Ectodermal cell (in vitro differentiated cells): ENCODE data around the gene PARD6G.

ENCODE experiments used
- H3K27ac ChIP-seq: 2 replicates; pipeline ENCODE4 v1.7.0; 2013; ENCODE audit warnings: mild to moderate bottlenecking, low read depth, low read length; ENCODE audit not compliant: insufficient read depth, poor library complexity, severe bottlenecking
- H3K27me3 ChIP-seq: 2 replicates; pipeline ENCODE4 v1.7.0; 2013; ENCODE audit warnings: mild to moderate bottlenecking, low read length; ENCODE audit not compliant: insufficient read depth, control insufficient read depth, poor library complexity, severe bottlenecking
- H3K36me3 ChIP-seq: one replicate; pipeline ENCODE4 v1.7.0; 2013; ENCODE audit warnings: low read length; ENCODE audit not compliant: control insufficient read depth, insufficient read depth
- H3K4me1 ChIP-seq: one replicate; pipeline ENCODE4 v1.7.0; 2013; ENCODE audit warnings: low read length; ENCODE audit not compliant: control insufficient read depth, insufficient read depth
- H3K4me3 ChIP-seq: 2 replicates; pipeline ENCODE4 v1.7.0; 2013; ENCODE audit warnings: low read depth, low read length, control low read depth; ENCODE audit not compliant: insufficient read depth
- H3K9me3 ChIP-seq: 2 replicates; pipeline ENCODE4 v1.7.0; 2013; ENCODE audit warnings: mild to moderate bottlenecking, low read length, moderate library complexity; ENCODE audit not compliant: control insufficient read depth
- WGBS, 2 experiments: methylation state at CpG; one replicate each; pipeline ENCODE4 v1.1.7; 2013; ENCODE audit warnings: missing lambda C conversion rate in 2 of 2; 5-methylcytosine and 5-hydroxymethylcytosine counted together

PARD6G gene

GRCh38 chr18:80132180-80132812, 115.0 kb downstream of the PARD6G start:
- Histone ChIP-seq H3K27me3 (no peaks in the 10 kb centered on the region), H3K36me3 (peaks cover 17% of the 10 kb centered on the region), H3K27ac (no peak overlapping the region), H3K4me1 (peaks cover 5% of the 10 kb centered on the region), H3K9me3 (no peaks in the 10 kb centered on the region), H3K4me3 (no peak overlapping the region)
- 89 to 92% methylated on average over 3 of the region's 3 CpGs for WGBS, 2 experiments

GRCh38 chr18:80130555-80130954, 116.8 kb downstream of the PARD6G start:
- no peak overlapping the region for H3K4me3 ChIP-seq
- H3K4me1 ChIP-seq = peaks cover 5% of the 10 kb centered on the region
- H3K36me3 ChIP-seq = peaks cover 4% of the 10 kb centered on the region
- H3K9me3 ChIP-seq = no peaks in the 10 kb centered on the region
- H3K27ac ChIP-seq = no peak overlapping the region
- H3K27me3 ChIP-seq = no peaks in the 10 kb centered on the region
- 89 to 92% methylated on average over 1 to 2 of the region's 5 CpGs for WGBS, 2 experiments

- peaks cover 5% of the 10 kb centered on the region for H3K4me1 ChIP-seq
- H3K4me3 ChIP-seq = no peak overlapping the region
- no peak overlapping the region for H3K27ac ChIP-seq
- WGBS, 2 experiments = 90% methylated on average over 7 of the region's 7 CpGs
- peaks cover 4% of the 10 kb centered on the region for H3K36me3 ChIP-seq
- H3K27me3 ChIP-seq = no peaks in the 10 kb centered on the region
- no peaks in the 10 kb centered on the region for H3K9me3 ChIP-seq
Observed at GRCh38 chr18:80129672-80130367, 117.5 kb downstream of the PARD6G start.

- Histone ChIP-seq H3K4me3 (no peak overlapping the region), H3K27me3 (no peaks in the 10 kb centered on the region), H3K36me3 (no peaks in the 10 kb centered on the region), H3K9me3 (no peaks in the 10 kb centered on the region), H3K27ac (no peak overlapping the region), H3K4me1 (peaks cover 5% of the 10 kb centered on the region)
- 88 to 95% methylated on average over 1 of the region's 1 CpG for WGBS, 2 experiments
Observed at GRCh38 chr18:80127635-80128034, 119.7 kb downstream of the PARD6G start.

GRCh38 chr18:80126797-80127196, 120.5 kb downstream of the PARD6G start:
- H3K36me3 ChIP-seq = no peaks in the 10 kb centered on the region
- no peak overlapping the region for H3K4me3 ChIP-seq
- H3K27ac ChIP-seq = no peak overlapping the region
- 95 to 97% methylated on average over 8 of the region's 9 CpGs for WGBS, 2 experiments
- no peaks in the 10 kb centered on the region for H3K9me3 ChIP-seq
- H3K27me3 ChIP-seq = no peaks in the 10 kb centered on the region
- peaks cover 5% of the 10 kb centered on the region for H3K4me1 ChIP-seq

- Histone ChIP-seq H3K4me3 (no peak overlapping the region), H3K27me3 (no peaks in the 10 kb centered on the region), H3K27ac (no peak overlapping the region), H3K36me3 (peaks cover 4% of the 10 kb centered on the region), H3K4me1 (peaks cover 4% of the 10 kb centered on the region), H3K9me3 (no peaks in the 10 kb centered on the region)
Observed at GRCh38 chr18:80124131-80124530, 123.2 kb downstream of the PARD6G start.

- peaks cover 4% of the 10 kb centered on the region for H3K36me3 ChIP-seq
- 86 to 95% methylated on average over 1 of the region's 1 CpG for WGBS, 2 experiments
Observed at GRCh38 chr18:80120932-80121331, 126.4 kb downstream of the PARD6G start.

GRCh38 chr18:80119111-80119510, 128.2 kb downstream of the PARD6G start:
- peaks cover 4% of the 10 kb centered on the region for H3K36me3 ChIP-seq
- no peak overlapping the region for H3K4me3 ChIP-seq
- peaks cover 15% of the 10 kb centered on the region for H3K4me1 ChIP-seq
- H3K27ac ChIP-seq = peak overlapping the region; percentile 37
- no peaks in the 10 kb centered on the region for H3K27me3 ChIP-seq
- no peaks in the 10 kb centered on the region for H3K9me3 ChIP-seq
- WGBS, 2 experiments = 19 to 21% methylated on average over 6 of the region's 6 CpGs

More at GRCh38 chr18:80120932-80121331, 126.4 kb downstream of the PARD6G start:
- no peak overlapping the region for H3K27ac ChIP-seq
- no peaks in the 10 kb centered on the region for H3K27me3 ChIP-seq
- no peaks in the 10 kb centered on the region for H3K9me3 ChIP-seq
- H3K4me3 ChIP-seq = no peak overlapping the region
- H3K4me1 ChIP-seq = peaks cover 8% of the 10 kb centered on the region

- 88 to 94% methylated on average over 4 of the region's 4 CpGs for WGBS, 2 experiments
- H3K27me3 ChIP-seq = no peaks in the 10 kb centered on the region
- H3K4me3 ChIP-seq = no peak overlapping the region
- peaks cover 26% of the 10 kb centered on the region for H3K4me1 ChIP-seq
- no peak overlapping the region for H3K27ac ChIP-seq
- H3K36me3 ChIP-seq = peaks cover 4% of the 10 kb centered on the region
- no peaks in the 10 kb centered on the region for H3K9me3 ChIP-seq
Observed at GRCh38 chr18:80115035-80115434, 132.3 kb downstream of the PARD6G start.

- no peak overlapping the region for H3K4me3 ChIP-seq
- WGBS, 2 experiments = 60 to 74% methylated on average over 1 of the region's 1 CpG
- no peaks in the 10 kb centered on the region for H3K27me3 ChIP-seq
- H3K27ac ChIP-seq = no peak overlapping the region
- no peaks in the 10 kb centered on the region for H3K9me3 ChIP-seq
- no peaks in the 10 kb centered on the region for H3K36me3 ChIP-seq
- H3K4me1 ChIP-seq = peaks cover 18% of the 10 kb centered on the region
Observed at GRCh38 chr18:80112624-80113248, 134.6 kb downstream of the PARD6G start.
